Tibial artery (tissue), 4 donors: Measurements from ENCODE around the gene MTG2.

Experiments used
- DNase-seq, 2 donors: peaks; one replicate each; pipeline ENCODE4 v3.0.0-alpha.2; 2019
- H3K27ac ChIP-seq, 2 donors: fragments of 200-600 bp; sonication (generic) in 1 of 2; 1 replicate in 1 of 2; 2 replicates in 1 of 2; pipeline ENCODE4 v1.5.1; 2018 to 2019; ENCODE audit warnings: mild to moderate bottlenecking in 1 of 2
- H3K27me3 ChIP-seq, 2 donors: fragments of 200-600 bp; sonication (generic) in 1 of 2; one replicate each; pipeline versions ENCODE4 v1.5.1 to v1.6.0; 2016 to 2019
- H3K36me3 ChIP-seq, 3 donors: fragments of 200-600 bp; sonication (generic) in 2 of 3; one replicate each; pipeline ENCODE4 v1.5.1; 2016 to 2019; ENCODE audit warnings: mild to moderate bottlenecking in 2 of 3
- H3K4me1 ChIP-seq, 4 donors: fragments of 200-600 bp; sonication (generic) in 2 of 4; 1 replicate in 3 of 4; 2 replicates in 1 of 4; pipeline ENCODE4 v1.5.1; 2016 to 2019
- H3K4me3 ChIP-seq, 2 donors: fragments of 200-600 bp; sonication (generic) in 1 of 2; 1 replicate in 1 of 2; 2 replicates in 1 of 2; pipeline ENCODE4 v1.5.1; 2018 to 2019; ENCODE audit warnings: mild to moderate bottlenecking in 2 of 2
- H3K9me3 ChIP-seq, 3 donors: fragments of 200-600 bp; sonication (generic) in 1 of 3; one replicate each; pipeline ENCODE4 v1.5.1; 2016 to 2019
- CTCF ChIP-seq, 2 experiments: fragments of 200-600 bp in 1 of 2; fragments of 450-650 bp in 1 of 2; IDR thresholded peaks; one replicate each; pipeline ENCODE4 v1.5.1; 2017 to 2019; ENCODE audit warnings: antibody characterized with exemption in 2 of 2, mild to moderate bottlenecking in 1 of 2, moderate library complexity in 1 of 2
- intact Hi-C: fragments of 100-400 bp; cut with DNase I; formaldehyde crosslinking; loops from one replicate; pipeline ENCODE4 v1.15.0; 2023; ENCODE audit warnings: low total_unique reads

The MTG2 gene

GRCh38 chr20:62237514-62237800, 54.6 kb downstream of the MTG2 start:
- intact Hi-C loops, result loop anchor here (10.0 kb wide), 1 partner anchor 53 kb away; the partner anchor contains the start of gene MTG2
- Histone ChIP-seq H3K9me3 (no peaks in the 10 kb centered on the region), H3K27ac (peak overlapping the region; percentile 34 to 60), H3K4me3 (peak overlapping the region; percentile 79 to 93), H3K4me1 (peaks cover 0 to 30% (median 16%) of the 10 kb centered on the region in 4 donors), H3K36me3 (peaks cover 0 to 8% (median 0%) of the 10 kb centered on the region in 3 donors), H3K27me3 (peaks cover 0 to 40% of the 10 kb centered on the region in 2 donors)
- DNase-seq, result no peak
- TF ChIP-seq CTCF (IDR thresholded peaks at IDR 0.05), result no peak

GRCh38 chr20:62237801-62238568, 55.2 kb downstream of the MTG2 start, which contains the start of gene OSBPL2:
TSS of gene OSBPL2 (plus strand) at chr20:62238521. CDS start at chr20:62256185, 17,664 bp downstream.
- H3K4me1 ChIP-seq, result peaks cover 0 to 30% (median 16%) of the 10 kb centered on the region in 4 donors
- intact Hi-C loops, result loop anchor here (10.0 kb wide), 1 partner anchor 53 kb away; the partner anchor contains the start of gene MTG2
- no peak for TF ChIP-seq CTCF (IDR thresholded peaks at IDR 0.05)

GRCh38 chr20:62238569-62239277, 55.9 kb downstream of the MTG2 start:
- no peak for TF ChIP-seq CTCF (IDR thresholded peaks at IDR 0.05)
- Histone ChIP-seq H3K4me3 (peak overlapping the region; percentile 79 to 93), H3K4me1 (peaks cover 0 to 30% (median 16%) of the 10 kb centered on the region in 4 donors), H3K9me3 (no peaks in the 10 kb centered on the region), H3K36me3 (peaks cover 0 to 10% (median 0%) of the 10 kb centered on the region in 3 donors), H3K27me3 (peaks cover 0 to 27% of the 10 kb centered on the region in 2 donors), H3K27ac (peak overlapping the region; percentile 68 to 84)
- intact Hi-C loops, result loop anchor here (10.0 kb wide), 1 partner anchor 54 kb away; the partner anchor contains the start of gene MTG2
- no peak for DNase-seq

More at GRCh38 chr20:62237801-62238568, 55.2 kb downstream of the MTG2 start, which contains the start of gene OSBPL2:
- H3K27me3 ChIP-seq, result peaks cover 0 to 35% of the 10 kb centered on the region in 2 donors
- peak within 1 kb of the TSS; percentile 68 to 84 for H3K27ac ChIP-seq
- peaks cover 0 to 8% (median 0%) of the 10 kb centered on the region in 3 donors for H3K36me3 ChIP-seq
- H3K9me3 ChIP-seq, result no peaks in the 10 kb centered on the region
- DNase-seq, result peak; percentile 99 to 100
- peak within 1 kb of the TSS; percentile 79 to 93 for H3K4me3 ChIP-seq

GRCh38 chr20:62239278-62239879, 56.6 kb downstream of the MTG2 start:
- Histone ChIP-seq H3K36me3 (peaks cover 0 to 16% (median 6%) of the 10 kb centered on the region in 3 donors), H3K4me3 (peak overlapping the region; percentile 79 to 93), H3K4me1 (peaks cover 0 to 30% (median 16%) of the 10 kb centered on the region in 4 donors), H3K27me3 (peaks cover 0 to 21% of the 10 kb centered on the region in 2 donors), H3K9me3 (no peaks in the 10 kb centered on the region), H3K27ac (peak overlapping the region; percentile 68 to 84)
- no peak for TF ChIP-seq CTCF (IDR thresholded peaks at IDR 0.05)
- intact Hi-C loops, result loop anchor here (10.0 kb wide), 1 partner anchor 55 kb away; the partner anchor contains the start of gene MTG2
- DNase-seq, result no peak

- DNase-seq, result no peak
- TF ChIP-seq CTCF (IDR thresholded peaks at IDR 0.05), result no peak
- peaks cover 0 to 30% (median 16%) of the 10 kb centered on the region in 4 donors for H3K4me1 ChIP-seq
- no peaks in the 10 kb centered on the region for H3K9me3 ChIP-seq
- peaks cover 0 to 20% (median 6%) of the 10 kb centered on the region in 3 donors for H3K36me3 ChIP-seq
- intact Hi-C loops, result no loop called here
- H3K27me3 ChIP-seq, result peaks cover 0 to 15% of the 10 kb centered on the region in 2 donors
- H3K4me3 ChIP-seq, result peak overlapping the region in 1 of 2 donors; percentile 79
- H3K27ac ChIP-seq, result no peak overlapping the region
Measured at GRCh38 chr20:62240020-62240685, 57.3 kb downstream of the MTG2 start.
